OCI-LY3 (cell line): Measurements from ENCODE around the gene SNAPC4.

Experiments
- EZH2phosphoT487 ChIP-seq: fragments of 200-600 bp; shearing (Covaris generic); IDR thresholded peaks from 2 replicates; pipeline ENCODE4 v1.6.1; 2018; ENCODE audit warnings: antibody characterized with exemption, mixed run types, low read depth
- TF ChIP-seq, protein P1 (sequence below): fragments of 200-600, 300-600 bp; sonication (generic); IDR thresholded peaks from 2 replicates; pipeline ENCODE4 v1.5.1; 2014; ENCODE audit warnings: antibody characterized with exemption, low read length, low read depth

DNA sequence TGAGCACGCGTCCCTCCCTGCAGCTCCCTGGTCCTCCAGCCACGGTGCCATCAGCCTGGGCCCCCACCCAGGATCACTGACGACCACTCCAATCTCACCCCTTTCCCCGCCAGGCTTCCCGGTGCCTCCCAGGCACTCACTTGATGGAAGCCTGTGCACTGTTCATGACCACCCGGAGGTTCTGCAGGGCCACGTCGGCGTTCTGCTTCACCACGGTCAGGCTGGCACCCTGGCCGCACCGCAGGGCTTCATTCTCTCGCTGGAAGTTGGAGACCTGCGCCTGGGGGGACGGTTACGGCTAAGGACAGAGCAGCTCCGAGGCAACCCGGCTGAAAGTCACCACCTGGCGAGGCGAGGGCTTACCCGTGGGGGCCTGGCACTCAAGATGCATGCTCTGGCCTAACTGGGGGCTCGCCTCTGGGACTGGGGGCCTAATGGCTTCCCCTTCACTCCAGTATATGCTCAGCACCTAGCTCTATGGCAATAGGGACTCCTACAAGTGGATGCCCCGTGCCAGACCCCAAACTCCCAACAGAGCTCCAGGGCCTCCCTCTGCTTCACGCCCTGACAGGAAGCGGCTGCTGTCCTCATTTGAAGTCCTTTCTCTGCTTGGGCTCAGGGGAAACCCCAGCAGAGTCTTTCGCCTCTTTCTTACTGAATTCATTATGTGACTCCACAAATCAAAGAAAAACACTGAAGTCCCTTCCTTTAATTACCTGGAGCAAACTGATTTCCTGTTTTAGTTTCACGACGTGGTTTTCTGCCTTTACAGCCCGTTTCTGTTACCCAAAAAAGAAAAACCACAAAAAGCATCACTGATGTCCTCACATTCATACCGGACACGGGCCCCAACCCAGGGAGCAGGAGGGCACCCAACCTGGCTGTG is 4.2 kb upstream of the SNAPC4 start:
- TF ChIP-seq, protein P1, sequence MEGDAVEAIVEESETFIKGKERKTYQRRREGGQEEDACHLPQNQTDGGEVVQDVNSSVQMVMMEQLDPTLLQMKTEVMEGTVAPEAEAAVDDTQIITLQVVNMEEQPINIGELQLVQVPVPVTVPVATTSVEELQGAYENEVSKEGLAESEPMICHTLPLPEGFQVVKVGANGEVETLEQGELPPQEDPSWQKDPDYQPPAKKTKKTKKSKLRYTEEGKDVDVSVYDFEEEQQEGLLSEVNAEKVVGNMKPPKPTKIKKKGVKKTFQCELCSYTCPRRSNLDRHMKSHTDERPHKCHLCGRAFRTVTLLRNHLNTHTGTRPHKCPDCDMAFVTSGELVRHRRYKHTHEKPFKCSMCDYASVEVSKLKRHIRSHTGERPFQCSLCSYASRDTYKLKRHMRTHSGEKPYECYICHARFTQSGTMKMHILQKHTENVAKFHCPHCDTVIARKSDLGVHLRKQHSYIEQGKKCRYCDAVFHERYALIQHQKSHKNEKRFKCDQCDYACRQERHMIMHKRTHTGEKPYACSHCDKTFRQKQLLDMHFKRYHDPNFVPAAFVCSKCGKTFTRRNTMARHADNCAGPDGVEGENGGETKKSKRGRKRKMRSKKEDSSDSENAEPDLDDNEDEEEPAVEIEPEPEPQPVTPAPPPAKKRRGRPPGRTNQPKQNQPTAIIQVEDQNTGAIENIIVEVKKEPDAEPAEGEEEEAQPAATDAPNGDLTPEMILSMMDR = no peak
- TF ChIP-seq EZH2phosphoT487 = no peak
